Upper lobe of right lung (tissue), 1 donor: ENCODE data around the gene ZNF618. TPM values are rescaled to one million over a fixed set of nuclear protein-coding genes. Genes with fewer than 3 reads are reported as not detected.

Source experiments
- ATAC-seq: fragments of 200-7000 bp; cut with Tn5 transposase; one replicate; pipeline ENCODE4 v1.9.1; 2020; ENCODE audit warnings: mild to moderate bottlenecking, moderate library complexity
- DNase-seq: peaks from one replicate; pipeline ENCODE4 v3.0.0-alpha.2; 2020
- H3K27ac ChIP-seq: fragments of 200-600 bp; one replicate; pipeline ENCODE4 v1.8.0; 2022
- H3K27me3 ChIP-seq: fragments of 200-600 bp; one replicate; pipeline ENCODE4 v1.8.0; 2022; ENCODE audit warnings: mild to moderate bottlenecking
- H3K36me3 ChIP-seq: fragments of 200-600 bp; one replicate; pipeline ENCODE4 v1.8.0; 2022
- H3K4me1 ChIP-seq: fragments of 200-600 bp; one replicate; pipeline ENCODE4 v1.8.0; 2022
- H3K4me3 ChIP-seq: fragments of 200-600 bp; one replicate; pipeline ENCODE4 v1.8.0; 2022; ENCODE audit warnings: mild to moderate bottlenecking
- H3K9me3 ChIP-seq: fragments of 200-600 bp; one replicate; pipeline ENCODE4 v1.8.0; 2022
- intact Hi-C: fragments of 100-400 bp; cut with DNase I; formaldehyde crosslinking; loops from one replicate; pipeline ENCODE4 v1.11.0; 2022
- total RNA-seq: library from RNA; stranded (reverse); fragmentation: NEBNext Ultra II Directional; extraction: Animal tissue kit (Norgen Biotek cat#: 25700); gene quantifications from one replicate; pipeline ENCODE4 v1.2.1, GENCODE V29; 2021
- TF ChIP-seq, protein P1 (sequence below): fragments of 200-600 bp; IDR thresholded peaks from one replicate; pipeline ENCODE4 v1.8.0; 2022; ENCODE audit warnings: antibody characterized with exemption
- donor health status: DM: no; HTN: yes; CAD: no; lungs with severe emphysema.

ZNF618 gene
- total RNA-seq, 1 donor from 2014 or later, result 9.8 TPM

- Histone ChIP-seq H3K36me3 (no peaks in the 10 kb centered on the region), H3K27me3 (no peaks in the 10 kb centered on the region), H3K4me1 (no peaks in the 10 kb centered on the region), H3K4me3 (no peak overlapping the region), H3K9me3 (no peaks in the 10 kb centered on the region), H3K27ac (no peak overlapping the region)
- TF ChIP-seq, protein P1, sequence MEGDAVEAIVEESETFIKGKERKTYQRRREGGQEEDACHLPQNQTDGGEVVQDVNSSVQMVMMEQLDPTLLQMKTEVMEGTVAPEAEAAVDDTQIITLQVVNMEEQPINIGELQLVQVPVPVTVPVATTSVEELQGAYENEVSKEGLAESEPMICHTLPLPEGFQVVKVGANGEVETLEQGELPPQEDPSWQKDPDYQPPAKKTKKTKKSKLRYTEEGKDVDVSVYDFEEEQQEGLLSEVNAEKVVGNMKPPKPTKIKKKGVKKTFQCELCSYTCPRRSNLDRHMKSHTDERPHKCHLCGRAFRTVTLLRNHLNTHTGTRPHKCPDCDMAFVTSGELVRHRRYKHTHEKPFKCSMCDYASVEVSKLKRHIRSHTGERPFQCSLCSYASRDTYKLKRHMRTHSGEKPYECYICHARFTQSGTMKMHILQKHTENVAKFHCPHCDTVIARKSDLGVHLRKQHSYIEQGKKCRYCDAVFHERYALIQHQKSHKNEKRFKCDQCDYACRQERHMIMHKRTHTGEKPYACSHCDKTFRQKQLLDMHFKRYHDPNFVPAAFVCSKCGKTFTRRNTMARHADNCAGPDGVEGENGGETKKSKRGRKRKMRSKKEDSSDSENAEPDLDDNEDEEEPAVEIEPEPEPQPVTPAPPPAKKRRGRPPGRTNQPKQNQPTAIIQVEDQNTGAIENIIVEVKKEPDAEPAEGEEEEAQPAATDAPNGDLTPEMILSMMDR, result no peak
- intact Hi-C loops, result no loop called here
- ATAC-seq, result no peak
- peak; percentile 57 for DNase-seq
Observed at GRCh38 chr9:114060711-114061110, 184.6 kb downstream of the ZNF618 start.

DNA sequence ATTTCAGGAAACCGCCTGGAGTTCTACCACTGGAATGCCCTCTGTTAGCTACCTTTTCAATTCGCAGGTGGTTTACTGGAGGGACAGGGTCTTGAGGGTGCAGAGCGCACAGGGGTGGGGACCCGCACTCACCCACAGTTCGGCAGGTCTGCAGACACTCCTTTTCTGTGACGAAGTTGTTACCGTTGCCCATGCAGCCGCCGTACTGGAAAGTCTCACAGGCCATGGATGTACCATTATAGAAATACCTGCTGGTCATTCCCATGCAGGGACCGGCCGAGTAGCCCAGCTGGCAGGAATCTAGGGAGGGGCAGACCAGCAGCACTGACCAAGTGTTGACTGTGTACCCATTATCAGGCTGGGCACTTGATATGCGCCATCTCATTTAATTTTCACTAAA, 185.2 kb downstream of the ZNF618 start:
- Histone ChIP-seq H3K27me3 (no peaks in the 10 kb centered on the region), H3K4me3 (no peak overlapping the region), H3K36me3 (no peaks in the 10 kb centered on the region), H3K4me1 (no peaks in the 10 kb centered on the region), H3K9me3 (no peaks in the 10 kb centered on the region), H3K27ac (no peak overlapping the region)
- TF ChIP-seq, protein P1, result no peak
- ATAC-seq, result no peak
- peak; percentile 31 for DNase-seq
- intact Hi-C loops, result no loop called here

DNA sequence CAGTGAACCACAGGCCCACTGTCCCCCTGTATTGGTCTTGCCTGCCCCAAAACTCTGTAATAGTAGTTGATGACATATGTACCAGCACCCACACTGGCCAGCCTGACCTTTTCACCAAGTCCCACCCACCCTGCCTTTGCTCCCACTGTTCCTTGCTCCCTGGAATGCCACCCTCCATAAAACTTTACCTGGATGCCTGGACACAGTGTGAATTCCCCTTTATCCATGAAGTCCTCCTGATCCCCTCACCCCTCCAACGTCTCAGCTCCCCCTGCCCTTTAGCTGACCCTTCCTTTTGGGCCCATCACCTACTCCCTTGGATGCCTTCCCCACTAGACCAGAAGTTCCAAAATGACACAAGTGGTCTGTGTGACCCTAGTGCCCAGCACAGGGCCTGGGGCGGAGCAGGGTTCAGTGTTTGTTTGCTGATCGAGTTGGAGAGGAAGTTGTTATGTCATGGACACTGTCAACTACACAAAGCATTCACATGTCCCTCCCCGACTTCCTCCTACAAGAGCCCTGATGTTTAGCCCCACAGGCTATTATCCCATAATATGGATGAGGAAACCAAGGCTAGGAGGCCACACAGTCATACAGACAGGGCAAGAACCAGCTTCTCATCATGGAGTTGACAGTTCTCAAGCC, 185.8 kb downstream of the ZNF618 start:
- ATAC-seq (peak; percentile 31), DNase-seq (peak; percentile 41)
- Histone ChIP-seq H3K27me3 (no peaks in the 10 kb centered on the region), H3K4me1 (no peaks in the 10 kb centered on the region), H3K9me3 (no peaks in the 10 kb centered on the region), H3K27ac (no peak overlapping the region), H3K4me3 (no peak overlapping the region), H3K36me3 (no peaks in the 10 kb centered on the region)
- intact Hi-C loops, result no loop called here
- TF ChIP-seq, protein P1, result no peak

DNA sequence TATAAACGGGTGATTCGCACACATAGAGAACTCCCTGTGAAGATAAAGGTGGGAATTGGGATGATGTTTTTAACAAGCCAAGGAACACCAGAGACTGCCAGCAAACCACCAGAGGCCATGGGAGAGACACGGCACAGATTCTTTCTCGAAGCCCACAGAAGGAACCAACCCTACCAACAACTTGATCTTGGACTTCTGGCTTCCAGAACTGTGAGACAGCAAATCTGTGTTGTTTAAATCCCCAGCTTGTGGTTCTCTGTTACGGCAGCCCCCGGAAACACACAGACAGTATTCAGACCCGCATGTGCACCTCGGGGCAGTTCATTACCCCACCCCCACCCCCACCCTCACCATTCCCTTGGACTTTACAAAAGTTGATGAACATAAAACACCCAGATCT, 189.2 kb downstream of the ZNF618 start:
- Histone ChIP-seq H3K9me3 (no peaks in the 10 kb centered on the region), H3K4me3 (no peak overlapping the region), H3K27me3 (no peaks in the 10 kb centered on the region), H3K27ac (no peak overlapping the region), H3K36me3 (no peaks in the 10 kb centered on the region), H3K4me1 (no peaks in the 10 kb centered on the region)
- no peak for ATAC-seq
- TF ChIP-seq, protein P1, result no peak
- intact Hi-C loops, result no loop called here
- no peak for DNase-seq

- ATAC-seq (no peak), DNase-seq (peak; percentile 30)
- intact Hi-C loops, result no loop called here
- Histone ChIP-seq H3K27ac (no peak overlapping the region), H3K36me3 (no peaks in the 10 kb centered on the region), H3K4me1 (peaks cover 7% of the 10 kb centered on the region), H3K27me3 (no peaks in the 10 kb centered on the region), H3K4me3 (no peak overlapping the region), H3K9me3 (no peaks in the 10 kb centered on the region)
- TF ChIP-seq, protein P1, result no peak
Observed at GRCh38 chr9:114069476-114070187, 193.5 kb downstream of the ZNF618 start.
